Limb (tissue), 2 donors: ENCODE data around the gene SHB.

Experiments
- DNase-seq, 2 donors: peaks; one replicate each; pipeline ENCODE4 v3.0.0-alpha.2; 2016; ENCODE audit errors: extremely low spot score in 2 of 2

SHB gene

DNA sequence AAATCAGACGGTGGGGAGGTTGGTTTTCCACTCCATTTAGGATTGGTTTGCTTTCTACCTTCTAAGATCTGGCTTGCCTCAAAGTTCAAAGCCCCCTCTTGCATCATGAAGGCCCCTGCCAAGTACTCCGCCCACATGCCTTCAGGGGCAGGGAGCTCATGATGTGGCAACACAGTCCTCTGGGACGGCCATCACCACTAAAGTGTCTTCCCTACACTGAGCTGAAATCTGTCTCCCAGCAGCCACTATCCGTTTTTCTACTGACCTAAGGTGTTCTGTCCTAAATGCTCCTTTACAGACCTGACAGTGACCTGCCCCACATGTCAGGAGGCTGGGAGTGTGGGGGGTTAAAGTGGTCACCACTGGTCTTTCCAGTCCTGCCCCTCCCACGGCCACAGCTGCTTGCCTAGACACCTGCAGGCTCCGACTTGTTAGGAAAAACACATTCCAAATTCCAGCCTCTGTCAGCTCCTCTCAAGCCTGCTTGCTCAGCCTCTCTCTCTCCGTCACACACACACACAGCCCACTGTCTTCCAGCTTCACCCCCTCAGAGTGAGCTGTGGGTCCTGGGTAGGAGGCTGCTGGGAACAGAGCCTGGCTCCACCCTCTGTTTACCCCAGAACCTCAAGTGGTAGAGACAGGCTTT is 44.9 kb downstream of the SHB start:
- DNase-seq = peak in 1 of 2 donors; percentile 58

DNA sequence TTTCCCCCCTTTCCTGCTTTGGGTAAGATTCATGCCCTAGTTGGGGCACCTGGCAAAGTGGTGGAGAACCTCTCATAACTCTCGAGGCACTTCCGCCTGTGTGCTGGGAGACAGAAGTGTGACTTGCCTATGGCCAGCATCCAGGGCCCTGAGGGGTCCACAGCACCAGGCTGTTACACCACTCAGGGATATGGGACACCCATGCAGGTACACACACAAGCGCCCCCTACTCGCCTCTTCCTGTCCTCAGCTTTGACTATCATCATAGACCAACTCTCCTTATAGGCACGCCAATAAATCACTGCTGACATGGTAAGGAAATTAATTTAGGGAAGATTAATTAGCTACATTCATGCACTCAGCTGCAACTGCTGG is 45.4 kb downstream of the SHB start:
- no peak for DNase-seq

DNA sequence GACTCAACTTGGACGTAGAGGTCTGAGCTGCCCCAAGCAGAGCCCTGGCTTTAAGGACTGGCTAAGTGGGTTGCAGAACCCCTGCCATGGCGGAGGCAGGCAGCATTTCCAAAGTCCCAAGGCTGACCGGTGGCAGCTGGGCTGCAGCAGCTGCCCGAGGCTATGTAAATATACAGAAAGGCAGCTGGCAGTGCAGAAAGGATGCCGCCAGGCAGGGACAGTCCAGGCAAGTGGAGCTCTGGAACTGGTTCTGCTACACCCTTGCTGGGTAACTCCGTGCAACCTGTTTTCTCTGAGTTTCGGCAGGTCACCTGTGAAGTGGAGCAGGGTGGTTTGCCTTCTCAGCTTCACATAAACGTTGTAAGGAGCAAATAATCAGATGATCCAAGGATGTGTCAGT is 46.0 kb downstream of the SHB start:
- DNase-seq = no peak

DNA sequence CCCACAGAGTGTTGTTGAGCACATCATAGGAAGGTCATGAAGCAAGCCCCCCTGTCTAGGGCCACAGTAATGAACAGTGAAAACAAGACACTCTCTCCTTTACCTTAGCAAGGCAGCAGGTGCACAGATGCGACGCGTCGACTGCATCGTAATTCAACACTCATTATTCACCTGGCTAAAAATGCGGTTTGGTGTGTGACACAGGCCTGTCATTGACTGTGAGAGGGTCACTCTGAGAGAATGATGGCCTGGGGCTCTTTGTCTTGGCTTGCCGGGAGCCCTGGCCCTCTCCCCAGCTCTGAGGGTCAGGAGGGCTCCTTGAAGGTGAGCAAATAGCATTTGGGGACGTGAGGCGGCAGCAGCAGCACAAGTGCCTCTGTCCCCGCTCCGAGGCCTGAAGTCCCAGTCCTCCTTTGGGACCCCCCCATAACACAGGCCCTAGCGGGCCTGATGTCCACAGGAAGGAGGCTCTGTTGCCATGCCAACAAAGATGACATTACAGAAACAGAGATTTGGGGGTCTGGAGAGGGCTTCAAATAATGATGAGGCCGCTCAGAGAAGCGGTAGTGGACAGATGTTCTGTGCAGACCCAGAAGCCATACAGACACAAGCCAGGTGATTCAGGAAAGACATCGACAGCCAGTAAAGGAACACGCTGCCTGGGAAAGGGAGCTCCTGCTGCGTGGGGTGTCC is 46.7 kb downstream of the SHB start:
- DNase-seq = no peak

DNA sequence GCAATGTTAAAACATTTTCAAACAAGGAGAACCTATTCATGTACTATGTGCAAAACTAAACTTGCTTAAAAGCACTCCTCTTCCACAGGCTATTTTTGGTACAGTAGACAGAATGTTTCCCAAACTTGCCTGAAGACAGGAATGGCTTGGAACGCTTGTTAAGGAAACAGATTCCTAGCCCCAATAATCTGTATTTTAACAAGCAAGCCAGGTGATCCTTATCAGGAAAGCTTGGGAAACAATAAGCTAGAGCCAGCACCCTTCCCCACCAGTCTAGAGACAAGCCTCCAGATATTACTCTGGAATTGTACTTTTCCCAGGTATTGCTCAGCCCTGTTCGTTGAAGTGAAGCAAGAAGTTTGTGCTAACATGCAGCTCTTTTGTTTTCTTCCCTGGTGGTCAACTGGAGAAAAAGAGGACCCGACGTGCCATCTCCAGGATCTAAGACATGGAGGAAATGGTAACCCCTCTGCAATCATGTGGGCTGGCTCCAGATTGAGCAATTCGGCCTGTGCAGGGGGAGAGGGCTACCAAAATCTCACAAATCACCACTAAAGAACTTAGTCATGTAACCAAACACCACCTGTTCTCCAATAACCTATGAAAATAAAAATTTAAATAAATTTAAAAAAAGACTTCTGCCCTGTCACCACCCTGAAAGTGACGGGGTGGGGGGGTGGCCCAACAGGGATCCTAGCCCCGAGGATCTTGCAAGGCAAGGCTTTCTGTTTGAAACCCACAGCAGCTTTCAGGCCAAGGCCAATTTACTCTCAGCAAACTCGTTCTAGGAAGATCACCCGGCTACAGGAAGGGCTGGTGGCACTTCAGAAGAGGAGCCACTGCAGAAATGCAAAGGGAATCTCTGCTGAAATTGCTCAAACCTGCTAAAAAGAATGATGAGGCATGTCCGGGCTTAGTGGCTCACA is 48.6 kb downstream of the SHB start:
- DNase-seq = no peak

DNA sequence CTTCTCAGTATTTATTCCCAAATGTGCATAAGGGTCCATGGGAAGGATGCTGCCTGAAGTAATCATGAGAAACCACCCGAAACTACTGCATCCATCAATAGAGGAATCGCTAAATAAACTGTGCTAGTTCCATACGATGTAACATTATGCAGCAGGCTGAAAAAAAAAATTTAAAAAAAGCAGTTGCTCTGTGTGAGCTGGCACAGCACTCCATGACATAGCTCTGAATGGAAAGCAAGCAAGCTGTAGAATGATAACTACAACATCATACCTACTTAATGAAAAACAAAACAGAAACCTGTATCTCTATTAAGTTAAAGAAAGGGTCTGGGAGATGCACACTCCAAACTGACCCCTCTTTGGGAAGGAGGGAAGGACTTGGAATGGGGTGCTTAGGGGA is 49.3 kb downstream of the SHB start:
- DNase-seq = no peak

DNA sequence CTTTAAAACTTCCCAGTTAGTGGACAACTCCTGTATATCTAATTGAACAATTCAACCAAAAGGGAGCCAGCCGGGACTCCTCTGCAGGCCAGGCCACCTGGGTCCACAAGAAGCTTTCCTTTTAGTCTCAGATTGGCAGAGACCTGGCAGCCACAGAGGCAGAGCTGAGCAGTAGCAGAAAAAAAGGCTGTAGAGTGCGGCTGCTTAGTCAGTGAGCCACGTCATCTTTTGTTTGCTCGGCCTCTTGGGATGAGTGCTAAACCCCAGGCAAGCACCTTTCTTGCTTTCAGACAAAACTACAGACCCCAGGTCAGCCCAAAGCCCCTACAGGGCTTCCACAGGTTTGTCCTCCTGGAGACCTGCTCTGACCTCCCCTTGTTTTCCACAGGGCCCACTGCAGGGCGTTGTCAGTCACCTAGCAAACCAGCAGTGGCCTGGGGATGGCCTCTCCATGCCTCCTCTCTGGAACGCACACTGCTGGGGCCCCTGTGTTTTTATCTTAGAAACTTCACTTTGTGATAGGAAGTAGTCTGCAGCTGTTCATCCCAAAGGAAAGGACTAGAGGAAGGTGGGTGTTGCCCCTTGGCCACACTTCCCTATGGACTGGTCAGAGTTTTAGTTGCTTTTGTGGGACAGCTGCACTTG is 49.9 kb downstream of the SHB start:
- no peak for DNase-seq

DNA sequence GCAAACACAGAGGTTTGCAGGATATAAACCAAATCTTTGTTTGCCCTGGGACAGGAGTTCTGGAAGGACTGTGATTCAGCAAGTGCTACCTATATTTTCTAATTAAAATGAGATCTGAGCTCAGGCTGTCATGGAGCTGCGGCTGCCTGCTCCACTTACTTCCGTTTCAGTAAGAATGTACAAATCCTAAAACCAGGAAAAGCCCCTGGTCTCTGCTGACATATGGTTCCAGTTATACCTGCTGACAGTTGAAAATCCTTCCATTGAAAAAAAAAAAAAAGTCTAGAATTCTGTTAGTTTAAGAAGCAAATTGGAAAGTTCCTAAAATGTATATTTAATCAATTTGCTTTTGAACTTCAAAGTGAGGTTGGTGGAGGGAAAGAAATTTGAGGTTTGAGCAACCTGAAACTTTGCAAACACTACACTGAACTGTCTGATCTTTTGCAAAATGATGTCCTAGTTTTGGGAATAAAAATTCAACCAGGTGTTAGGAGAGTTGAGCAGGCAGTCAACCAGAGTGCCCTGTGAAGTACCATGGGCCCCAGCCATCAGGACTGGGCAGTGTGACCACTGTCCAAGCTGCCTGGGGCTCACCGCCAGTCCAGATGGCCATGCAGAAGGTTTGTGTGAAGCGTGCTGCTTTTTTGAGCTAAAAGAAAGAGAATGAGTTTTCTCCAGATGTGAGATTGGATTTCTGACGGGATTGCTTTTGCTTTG is 50.6 kb downstream of the SHB start:
- DNase-seq = no peak

DNA sequence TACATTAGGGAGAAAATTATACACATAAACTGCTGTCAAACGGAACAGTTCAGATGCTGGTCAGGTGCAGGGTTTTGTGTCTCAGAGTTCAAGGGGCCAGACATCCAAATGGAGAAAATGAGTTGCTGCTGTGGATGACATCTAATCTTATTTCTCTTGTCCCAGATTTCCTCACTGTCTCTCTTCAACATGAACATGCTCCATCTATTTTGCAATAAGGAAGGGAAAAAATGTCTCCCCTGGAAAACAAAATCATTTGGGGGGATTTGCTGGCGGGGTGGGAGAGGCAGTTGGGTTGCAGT is 51.2 kb downstream of the SHB start:
- no peak for DNase-seq

DNA sequence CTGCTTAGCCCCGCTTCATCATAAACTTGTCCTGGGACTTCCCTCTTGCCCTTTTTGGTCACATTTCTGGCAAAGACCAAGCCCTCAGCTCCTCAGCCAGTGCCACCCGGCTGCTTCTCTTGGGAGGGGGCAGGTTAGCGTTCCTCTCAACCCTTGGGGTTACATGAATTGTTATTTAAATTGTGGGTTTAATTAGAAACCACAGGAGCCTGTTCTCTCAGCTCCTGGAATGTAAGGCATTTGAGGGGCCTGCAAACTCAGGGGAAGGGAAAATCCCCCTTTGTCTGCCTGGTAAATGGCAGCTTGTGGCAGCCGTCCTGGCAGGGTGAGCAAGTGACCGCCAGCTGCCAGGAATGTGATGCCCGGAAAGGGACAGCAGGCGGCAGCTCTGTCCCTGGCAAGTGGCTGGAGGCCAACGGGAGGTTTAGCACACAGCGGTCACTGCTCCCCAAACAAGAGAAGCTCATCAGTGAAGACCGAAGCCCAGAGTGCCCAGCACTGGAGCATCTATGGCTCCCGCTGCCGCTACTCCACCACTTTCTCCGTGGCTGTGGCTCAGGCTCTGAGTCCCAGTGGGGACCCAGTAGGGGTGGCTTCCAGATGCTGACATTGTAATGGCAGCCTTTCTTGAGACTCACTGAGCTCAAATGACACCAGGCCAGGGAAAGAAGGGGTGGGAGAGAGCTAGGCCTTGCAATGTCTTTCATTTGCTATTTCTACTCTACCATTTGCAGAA is 51.7 kb downstream of the SHB start:
- peak in 1 of 2 donors; percentile 70 for DNase-seq

DNA sequence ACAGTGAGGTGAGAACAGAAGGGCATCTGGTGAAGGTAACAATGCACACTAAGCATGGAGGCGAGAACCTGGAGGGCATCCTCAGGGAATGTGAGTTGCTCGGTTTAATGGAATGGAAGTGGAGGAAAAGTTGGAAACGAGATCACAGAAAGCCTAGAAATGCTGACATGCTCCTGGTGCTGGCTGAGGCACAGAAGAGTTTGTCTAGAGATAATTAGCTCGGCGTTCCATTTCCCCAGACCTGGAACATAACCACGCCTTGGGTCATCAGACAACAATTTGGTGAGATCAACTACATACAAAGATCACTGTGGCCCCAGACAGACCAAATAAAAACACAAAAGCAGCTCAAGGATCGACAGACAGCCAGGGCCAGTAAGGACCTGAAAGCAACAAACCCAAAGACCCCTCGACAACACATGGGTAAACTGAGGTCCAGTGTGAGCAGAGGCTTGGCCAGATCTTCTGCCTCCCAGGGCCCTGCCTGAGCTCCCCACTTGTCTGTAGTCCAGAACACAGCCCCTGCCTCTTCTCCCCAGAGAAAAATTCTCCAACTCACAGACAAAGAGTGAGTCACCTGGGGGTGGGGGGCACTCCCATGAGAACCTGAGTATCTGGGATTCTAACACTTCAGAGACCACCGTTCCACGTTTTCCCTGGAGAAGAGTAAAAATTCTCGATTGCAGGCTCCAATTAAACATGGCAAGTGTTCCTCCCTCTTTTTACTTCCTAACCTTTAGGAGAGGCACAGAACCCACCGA is 52.5 kb downstream of the SHB start:
- no peak for DNase-seq

DNA sequence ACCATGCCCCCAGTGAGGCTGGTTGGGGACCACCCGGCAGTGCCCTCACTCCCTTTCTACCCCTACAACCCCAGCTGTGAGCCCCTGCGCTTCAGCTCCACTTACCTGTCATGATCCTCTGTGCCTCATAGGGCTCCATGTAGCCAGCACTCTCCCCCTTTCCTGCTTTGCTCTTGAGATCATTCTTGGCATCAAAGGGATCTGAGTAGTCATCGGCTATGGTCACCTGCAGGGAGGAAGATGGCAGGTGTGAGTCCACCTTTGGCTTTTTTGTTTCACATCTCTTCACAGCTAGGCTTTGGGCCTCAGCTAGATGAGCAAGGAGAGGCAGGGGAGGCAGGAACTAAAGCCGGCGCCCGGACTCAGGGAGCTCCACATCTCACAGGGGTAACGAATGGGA is 53.1 kb downstream of the SHB start:
- no peak for DNase-seq

DNA sequence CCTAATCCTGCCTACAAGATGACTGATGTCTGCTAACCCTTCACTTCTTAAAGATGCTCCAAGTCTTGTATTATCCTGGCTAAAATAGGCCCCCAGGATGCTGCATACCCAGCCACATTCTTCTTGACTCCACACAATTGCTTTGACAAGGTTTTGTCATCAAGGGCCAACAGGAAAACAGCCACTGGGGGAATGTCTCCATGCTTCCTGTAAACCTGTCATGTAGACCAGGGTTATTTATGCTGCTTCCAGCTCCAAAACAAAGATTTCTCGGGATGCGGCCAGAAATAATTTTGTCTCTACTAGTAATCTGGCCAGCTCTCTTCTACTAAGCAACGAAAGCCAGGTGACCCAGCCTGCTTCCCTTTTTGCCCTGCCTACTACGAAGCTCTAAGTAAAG is 53.8 kb downstream of the SHB start:
- no peak for DNase-seq

DNA sequence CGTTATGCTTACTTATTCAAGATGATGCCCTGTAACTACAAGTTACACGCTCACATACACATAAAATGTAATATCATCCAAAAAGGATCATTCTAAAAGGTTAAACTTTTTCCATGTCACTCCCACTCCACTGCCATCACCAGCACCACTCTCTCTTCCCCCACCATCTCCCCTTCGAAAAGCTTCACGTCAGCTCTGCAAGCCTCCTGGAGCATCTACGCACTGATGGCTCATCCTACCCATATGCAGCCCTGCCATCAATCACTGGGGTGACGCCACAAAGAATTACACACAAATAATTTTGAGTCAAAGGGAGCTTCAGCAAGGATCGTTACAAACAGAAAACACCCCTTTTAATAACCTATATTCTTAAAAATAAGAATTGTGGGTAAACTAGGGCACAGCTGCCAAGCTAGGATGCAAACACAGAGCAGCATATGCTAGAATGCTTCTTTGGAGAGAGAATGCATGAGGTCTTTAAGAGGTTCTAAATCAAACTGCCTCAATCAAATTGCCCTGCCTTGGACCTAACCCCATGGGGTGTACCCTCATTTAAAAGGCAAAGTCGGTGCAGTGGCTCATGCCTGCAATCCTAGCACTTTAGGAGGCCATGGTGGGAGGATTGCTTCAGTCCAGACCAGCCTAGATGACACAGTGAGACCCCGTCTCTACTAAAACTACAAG is 56.1 kb downstream of the SHB start:
- DNase-seq = no peak

DNA sequence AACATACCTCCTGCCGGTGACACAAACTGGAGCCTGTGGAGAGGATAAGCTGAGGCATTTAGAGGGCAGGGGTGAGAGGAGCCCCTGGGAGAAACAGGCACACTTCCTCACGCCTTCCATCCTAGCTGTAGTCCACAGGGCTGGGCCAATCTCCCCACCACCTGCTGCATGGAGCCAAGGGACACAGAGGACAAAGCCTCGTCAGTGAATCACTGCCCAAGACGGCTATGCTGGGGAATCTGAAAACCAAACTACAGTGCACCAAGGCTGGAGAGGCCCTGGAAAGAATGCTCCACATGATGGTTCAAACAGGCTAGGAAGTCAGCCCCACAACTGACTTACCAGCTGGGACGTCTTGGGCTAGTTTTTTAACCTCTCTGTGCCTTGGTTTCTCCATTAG is 57.0 kb downstream of the SHB start:
- DNase-seq = no peak

DNA sequence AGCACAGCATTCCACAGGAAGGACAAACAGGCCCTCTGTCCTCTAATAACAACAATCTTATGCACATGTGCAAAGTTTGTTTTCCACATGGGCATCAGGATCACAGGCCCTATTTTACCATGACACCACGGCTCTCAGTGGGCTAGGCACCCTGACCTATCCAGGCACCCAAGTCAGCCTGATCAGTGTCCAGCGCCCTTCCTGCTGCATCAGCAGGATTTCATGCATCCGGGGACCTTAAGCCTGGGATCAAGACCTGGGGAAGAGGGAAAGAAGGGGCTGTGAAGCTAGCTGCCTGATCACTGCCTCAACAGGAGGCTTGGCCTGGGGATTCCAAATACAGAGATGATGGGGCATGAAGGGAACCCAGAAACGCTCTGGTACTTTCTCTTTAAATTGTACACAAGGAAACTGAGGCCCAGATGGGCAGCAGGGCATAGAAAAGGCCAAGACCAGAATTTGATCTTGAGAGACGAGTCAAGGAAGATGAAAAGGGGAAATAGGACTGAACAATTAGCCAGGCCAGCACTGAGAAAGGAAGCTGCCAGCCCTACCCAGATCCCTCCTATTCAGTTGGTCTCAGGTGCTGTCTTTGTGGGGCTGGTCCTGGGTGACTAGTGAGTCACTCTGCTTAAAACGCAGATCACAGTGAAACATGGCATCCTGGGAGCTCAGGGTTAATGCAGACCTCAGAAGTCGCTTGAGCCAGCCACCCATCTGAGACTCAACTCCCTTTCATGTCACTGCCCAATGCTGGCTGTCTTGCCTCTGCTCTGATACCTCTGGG is 57.9 kb downstream of the SHB start:
- no peak for DNase-seq

DNA sequence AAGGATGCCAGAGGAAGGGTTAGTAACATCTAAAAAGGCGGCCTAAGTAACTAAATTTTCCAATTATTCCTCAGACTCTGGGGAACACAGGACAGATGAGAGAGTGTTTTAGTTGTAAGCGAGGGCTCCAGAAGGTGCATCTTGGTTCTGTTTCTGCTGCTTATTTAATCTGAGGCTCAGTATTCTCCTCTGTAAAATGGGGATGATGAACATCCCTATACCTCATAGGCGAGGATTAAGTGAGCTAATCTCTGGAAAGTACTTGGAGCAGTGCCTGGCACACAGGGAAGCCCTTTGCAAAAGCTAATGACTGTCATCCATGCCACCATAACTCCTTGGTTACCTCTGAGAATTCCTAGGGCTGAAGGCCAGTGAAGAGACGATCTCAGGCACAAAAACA is 59.0 kb downstream of the SHB start:
- no peak for DNase-seq

DNA sequence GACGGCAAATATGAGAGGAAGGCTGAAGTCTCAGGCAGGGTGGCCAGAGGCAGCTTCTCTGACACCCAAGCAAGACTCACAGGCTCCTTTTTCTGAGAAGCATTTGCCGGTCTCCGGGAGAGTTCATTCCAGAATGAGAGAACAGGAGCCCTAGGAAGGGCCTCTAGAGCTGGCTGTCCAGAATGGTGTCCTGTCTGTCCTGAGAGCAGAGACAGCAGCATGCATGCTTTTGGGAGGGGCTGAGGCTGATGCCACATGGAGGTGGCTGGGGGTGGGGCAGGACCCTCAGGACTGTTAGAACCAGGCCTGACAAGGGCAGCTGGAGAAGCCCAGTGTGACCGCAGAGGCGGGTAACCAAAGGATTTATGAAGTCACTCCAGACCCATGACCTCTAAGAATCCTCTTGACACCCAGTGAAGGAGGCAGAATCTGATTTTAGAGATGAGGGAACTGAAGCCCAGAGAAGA is 60.0 kb downstream of the SHB start:
- no peak for DNase-seq
